Measurements from ENCODE around the gene PLCB1.

PLCB1 gene

GRCh38 chr20:8782804-8783203 lies 650.7 kb downstream of the PLCB1 start:
- no peak for ATAC-seq (ENCODE audit: insufficient read depth, low read depth)

GRCh38 chr20:8783734-8784133 lies 651.7 kb downstream of the PLCB1 start:
- no peak for ATAC-seq (ENCODE audit: insufficient read depth, low read depth)

More at GRCh38 chr20:8782804-8783203, 650.7 kb downstream of the PLCB1 start:
- no peaks in the 10 kb centered on the region for H3K4me1 ChIP-seq (ENCODE audit: insufficient read depth, low read length)
- TF ChIP-seq CTCF (IDR thresholded peaks at IDR 0.05; ENCODE audit: borderline replicate concordance, extremely low read depth, low read length, poor library complexity, severe bottlenecking) (no peak), EZH2 (IDR thresholded peaks at IDR 0.05; ENCODE audit: borderline replicate concordance, low read depth, low read length, severe bottlenecking) (no peak)
- H4K20me1 ChIP-seq (ENCODE audit: insufficient read depth, low read length) = no peaks in the 10 kb centered on the region
- H3K27ac ChIP-seq (ENCODE audit: low read length) = no peak overlapping the region
- no peak for DNase-seq
- no peak overlapping the region for H3K9ac ChIP-seq (ENCODE audit: low read depth, low read length)
- no peak overlapping the region for H3K4me3 ChIP-seq (ENCODE audit: low read depth in 1 of 2, low read length in 2 of 2)
- H3K4me2 ChIP-seq (ENCODE audit: insufficient read depth, low read length) = no peak overlapping the region
- H3K9me3 ChIP-seq (ENCODE audit: insufficient read depth, low read length, severe bottlenecking) = no peaks in the 10 kb centered on the region
- no peak overlapping the region for H2AFZ ChIP-seq (ENCODE audit: low read depth, low read length)
- H3K79me2 ChIP-seq (ENCODE audit: insufficient read depth, low read length) = no peaks in the 10 kb centered on the region
- H3K27me3 ChIP-seq (ENCODE audit: insufficient read depth, low read length, poor library complexity) = no peaks in the 10 kb centered on the region
- peaks cover 25% of the 10 kb centered on the region for H3K36me3 ChIP-seq (ENCODE audit: insufficient read depth, low read length)

GRCh38 chr20:8786383-8786782 lies 654.3 kb downstream of the PLCB1 start:
- Histone ChIP-seq H3K27ac (ENCODE audit: low read length) (no peak overlapping the region), H3K79me2 (ENCODE audit: insufficient read depth, low read length) (no peaks in the 10 kb centered on the region), H3K4me2 (ENCODE audit: insufficient read depth, low read length) (no peak overlapping the region), H2AFZ (ENCODE audit: low read depth, low read length) (no peak overlapping the region), H3K9ac (ENCODE audit: low read depth, low read length) (no peak overlapping the region), H3K9me3 (ENCODE audit: insufficient read depth, low read length, severe bottlenecking) (no peaks in the 10 kb centered on the region), H3K4me3 (ENCODE audit: low read depth in 1 of 2, low read length in 2 of 2) (no peak overlapping the region), H3K4me1 (ENCODE audit: insufficient read depth, low read length) (no peaks in the 10 kb centered on the region), H4K20me1 (ENCODE audit: insufficient read depth, low read length) (no peaks in the 10 kb centered on the region), H3K36me3 (ENCODE audit: insufficient read depth, low read length) (peaks cover 30% of the 10 kb centered on the region; the same call in 1 of the 2 replicates), H3K27me3 (ENCODE audit: insufficient read depth, low read length, poor library complexity) (no peaks in the 10 kb centered on the region)
- no peak for TF ChIP-seq CTCF (IDR thresholded peaks at IDR 0.05; ENCODE audit: borderline replicate concordance, extremely low read depth, low read length, poor library complexity, severe bottlenecking)
- no peak for ATAC-seq (ENCODE audit: insufficient read depth, low read depth)
- no peak for DNase-seq

More at GRCh38 chr20:8783734-8784133, 651.7 kb downstream of the PLCB1 start:
- no peaks in the 10 kb centered on the region for H3K4me1 ChIP-seq (ENCODE audit: insufficient read depth, low read length)
- H4K20me1 ChIP-seq (ENCODE audit: insufficient read depth, low read length) = no peaks in the 10 kb centered on the region
- DNase-seq = no peak
- H3K9me3 ChIP-seq (ENCODE audit: insufficient read depth, low read length, severe bottlenecking) = no peaks in the 10 kb centered on the region
- no peak overlapping the region for H3K4me2 ChIP-seq (ENCODE audit: insufficient read depth, low read length)
- H2AFZ ChIP-seq (ENCODE audit: low read depth, low read length) = no peak overlapping the region
- no peaks in the 10 kb centered on the region for H3K27me3 ChIP-seq (ENCODE audit: insufficient read depth, low read length, poor library complexity)
- peaks cover 25% of the 10 kb centered on the region for H3K36me3 ChIP-seq (ENCODE audit: insufficient read depth, low read length)
- TF ChIP-seq CTCF (IDR thresholded peaks at IDR 0.05; ENCODE audit: borderline replicate concordance, extremely low read depth, low read length, poor library complexity, severe bottlenecking) (no peak), EZH2 (IDR thresholded peaks at IDR 0.05; ENCODE audit: borderline replicate concordance, low read depth, low read length, severe bottlenecking) (no peak)
- H3K9ac ChIP-seq (ENCODE audit: low read depth, low read length) = no peak overlapping the region
- H3K79me2 ChIP-seq (ENCODE audit: insufficient read depth, low read length) = no peaks in the 10 kb centered on the region
- H3K4me3 ChIP-seq (ENCODE audit: low read depth in 1 of 2, low read length in 2 of 2) = no peak overlapping the region
- H3K27ac ChIP-seq (ENCODE audit: low read length) = no peak overlapping the region

GRCh38 chr20:8787090-8787489 lies 655.0 kb downstream of the PLCB1 start:
- Histone ChIP-seq H3K4me1 (ENCODE audit: insufficient read depth, low read length) (no peaks in the 10 kb centered on the region), H3K36me3 (ENCODE audit: insufficient read depth, low read length) (peaks cover 33% of the 10 kb centered on the region), H3K4me2 (ENCODE audit: insufficient read depth, low read length) (no peak overlapping the region), H3K27ac (ENCODE audit: low read length) (no peak overlapping the region), H3K9me3 (ENCODE audit: insufficient read depth, low read length, severe bottlenecking) (no peaks in the 10 kb centered on the region), H2AFZ (ENCODE audit: low read depth, low read length) (no peak overlapping the region), H3K79me2 (ENCODE audit: insufficient read depth, low read length) (no peaks in the 10 kb centered on the region), H3K4me3 (ENCODE audit: low read depth in 1 of 2, low read length in 2 of 2) (no peak overlapping the region), H3K9ac (ENCODE audit: low read depth, low read length) (no peak overlapping the region), H4K20me1 (ENCODE audit: insufficient read depth, low read length) (no peaks in the 10 kb centered on the region), H3K27me3 (ENCODE audit: insufficient read depth, low read length, poor library complexity) (no peaks in the 10 kb centered on the region)
- ATAC-seq (ENCODE audit: insufficient read depth, low read depth) (no peak), DNase-seq (no peak)
- TF ChIP-seq EZH2 (IDR thresholded peaks at IDR 0.05; ENCODE audit: borderline replicate concordance, low read depth, low read length, severe bottlenecking) (no peak), CTCF (IDR thresholded peaks at IDR 0.05; ENCODE audit: borderline replicate concordance, extremely low read depth, low read length, poor library complexity, severe bottlenecking) (no peak)
